ENCODE data around the gene BTBD2. TPM values are rescaled to one million over a fixed set of nuclear protein-coding genes. Genes with fewer than 3 reads are reported as not detected.

Gene BTBD2
- total and polyA plus RNA-seq, 12 donors, result 11.8 to 122 (median 78.1) TPM

- Histone ChIP-seq H3K36me3 (replicated peaks in 1 of 2) (peaks cover 0 to 59% of the 10 kb centered on the region in 2 donors), H3K27ac (no peak overlapping the region), H3K27me3 (no peaks in the 10 kb centered on the region), H3K4me3 (no peak overlapping the region), H3K9me3 (replicated peaks in 1 of 3) (no peaks in the 10 kb centered on the region), H3K4me1 (replicated peaks in 1 of 2) (no peaks in the 10 kb centered on the region)
- TF ChIP-seq CTCF (IDR thresholded peaks at IDR 0.05) (no peak), POLR2A (IDR thresholded peaks at IDR 0.05) (no peak)
- intact Hi-C loops (cut with DNase I), result no loop called here
- WGBS, 4 donors, result 70 to 75% (median 72%) methylated on average over 19 to 35 of the region's 35 CpGs
- no peak for DNase-seq
Measured at GRCh38 chr19:1980091-1980808, 35.3 kb downstream of the BTBD2 start.

GRCh38 chr19:1979642-1980041 lies 35.9 kb downstream of the BTBD2 start:
- Histone ChIP-seq H3K9me3 (replicated peaks in 1 of 3) (no peaks in the 10 kb centered on the region), H3K36me3 (replicated peaks in 1 of 2) (peaks cover 0 to 57% of the 10 kb centered on the region in 2 donors), H3K27me3 (no peaks in the 10 kb centered on the region), H3K4me1 (replicated peaks in 1 of 2) (no peaks in the 10 kb centered on the region), H3K27ac (no peak overlapping the region), H3K4me3 (no peak overlapping the region)
- 85 to 96% (median 86%) methylated on average over 5 to 28 of the region's 28 CpGs; no CpG with 5 or more reads in 1 of the 4 donors for WGBS, 4 donors
- no peak for DNase-seq
- intact Hi-C loops (cut with DNase I), result no loop called here
- TF ChIP-seq POLR2A (IDR thresholded peaks at IDR 0.05) (no peak), CTCF (IDR thresholded peaks at IDR 0.05) (no peak)

GRCh38 chr19:1979017-1979416 lies 36.5 kb downstream of the BTBD2 start:
- no peak for DNase-seq
- Histone ChIP-seq H3K9me3 (replicated peaks in 1 of 3) (no peaks in the 10 kb centered on the region), H3K27me3 (no peaks in the 10 kb centered on the region), H3K36me3 (replicated peaks in 1 of 2) (peaks cover 0 to 51% of the 10 kb centered on the region in 2 donors), H3K27ac (no peak overlapping the region), H3K4me1 (replicated peaks in 1 of 2) (no peaks in the 10 kb centered on the region), H3K4me3 (no peak overlapping the region)
- intact Hi-C loops (cut with DNase I), result no loop called here
- TF ChIP-seq CTCF (IDR thresholded peaks at IDR 0.05) (no peak), POLR2A (IDR thresholded peaks at IDR 0.05) (no peak)
- 96 to 97% (median 96%) methylated on average over 19 to 43 of the region's 43 CpGs for WGBS, 4 donors

- no peak for DNase-seq
- 92 to 97% (median 95%) methylated on average over 10 to 51 of the region's 51 CpGs for WGBS, 4 donors
- Histone ChIP-seq H3K27me3 (no peaks in the 10 kb centered on the region), H3K4me3 (no peak overlapping the region), H3K4me1 (replicated peaks in 1 of 2) (no peaks in the 10 kb centered on the region), H3K27ac (no peak overlapping the region), H3K36me3 (replicated peaks in 1 of 2) (peaks cover 0 to 51% of the 10 kb centered on the region in 2 donors), H3K9me3 (replicated peaks in 1 of 3) (no peaks in the 10 kb centered on the region)
- intact Hi-C loops (cut with DNase I), result no loop called here
- TF ChIP-seq POLR2A (IDR thresholded peaks at IDR 0.05), result no peak
- TF ChIP-seq CTCF (IDR thresholded peaks at IDR 0.05), result no peak
Measured at GRCh38 chr19:1978346-1978894, 37.1 kb downstream of the BTBD2 start.

Data from adrenal gland (tissue), 12 donors.